AG09319 (cell line): ENCODE results near the gene CCNA1.
A peak's percentile ranks its signal among the peaks of the same experiment; 100 is the strongest.

Experiments
- DNase-seq: peaks from one replicate; pipeline ENCODE4 v3.0.0-alpha.2; 2010; ENCODE audit warnings: low read depth; ENCODE audit errors: extremely low read depth
- TF ChIP-seq, protein P1 (sequence below): IDR thresholded peaks from 2 replicates; pipeline ENCODE4 v1.5.1; 2011; ENCODE audit warnings: low read depth, mild to moderate bottlenecking, inconsistent platforms, low read length, moderate library complexity

The CCNA1 gene

DNA sequence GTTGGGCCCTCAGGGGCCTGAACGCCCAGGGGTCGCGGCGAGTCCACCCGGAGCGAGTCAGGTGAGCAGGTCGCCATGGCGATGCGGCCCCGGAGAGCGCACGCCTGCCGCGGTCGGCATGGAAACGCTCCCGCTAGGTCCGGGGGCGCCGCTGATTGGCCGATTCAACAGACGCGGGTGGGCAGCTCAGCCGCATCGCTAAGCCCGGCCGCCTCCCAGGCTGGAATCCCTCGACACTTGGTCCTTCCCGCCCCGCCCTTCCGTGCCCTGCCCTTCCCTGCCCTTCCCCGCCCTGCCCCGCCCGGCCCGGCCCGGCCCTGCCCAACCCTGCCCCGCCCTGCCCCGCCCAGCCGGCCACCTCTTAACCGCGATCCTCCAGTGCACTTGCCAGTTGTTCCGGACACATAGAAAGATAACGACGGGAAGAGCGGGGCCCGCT is at the start of gene CCNA1:
Gene CCNA1 (plus strand): TSS at position 390 of the 439 bp plus-strand sequence. CDS start 562 bp downstream, outside the sequence.
- DNase-seq = no peak
- TF ChIP-seq, protein P1, sequence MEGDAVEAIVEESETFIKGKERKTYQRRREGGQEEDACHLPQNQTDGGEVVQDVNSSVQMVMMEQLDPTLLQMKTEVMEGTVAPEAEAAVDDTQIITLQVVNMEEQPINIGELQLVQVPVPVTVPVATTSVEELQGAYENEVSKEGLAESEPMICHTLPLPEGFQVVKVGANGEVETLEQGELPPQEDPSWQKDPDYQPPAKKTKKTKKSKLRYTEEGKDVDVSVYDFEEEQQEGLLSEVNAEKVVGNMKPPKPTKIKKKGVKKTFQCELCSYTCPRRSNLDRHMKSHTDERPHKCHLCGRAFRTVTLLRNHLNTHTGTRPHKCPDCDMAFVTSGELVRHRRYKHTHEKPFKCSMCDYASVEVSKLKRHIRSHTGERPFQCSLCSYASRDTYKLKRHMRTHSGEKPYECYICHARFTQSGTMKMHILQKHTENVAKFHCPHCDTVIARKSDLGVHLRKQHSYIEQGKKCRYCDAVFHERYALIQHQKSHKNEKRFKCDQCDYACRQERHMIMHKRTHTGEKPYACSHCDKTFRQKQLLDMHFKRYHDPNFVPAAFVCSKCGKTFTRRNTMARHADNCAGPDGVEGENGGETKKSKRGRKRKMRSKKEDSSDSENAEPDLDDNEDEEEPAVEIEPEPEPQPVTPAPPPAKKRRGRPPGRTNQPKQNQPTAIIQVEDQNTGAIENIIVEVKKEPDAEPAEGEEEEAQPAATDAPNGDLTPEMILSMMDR = no peak

- no peak for DNase-seq
- TF ChIP-seq, protein P1 = no peak
Observed at GRCh38 chr13:36385489-36385888, 46.8 kb upstream of the CCNA1 start.

GRCh38 chr13:36395280-36395679 is 37.0 kb upstream of the CCNA1 start:
- TF ChIP-seq, protein P1 = peak; percentile 66
- peak; percentile 40 for DNase-seq

DNA sequence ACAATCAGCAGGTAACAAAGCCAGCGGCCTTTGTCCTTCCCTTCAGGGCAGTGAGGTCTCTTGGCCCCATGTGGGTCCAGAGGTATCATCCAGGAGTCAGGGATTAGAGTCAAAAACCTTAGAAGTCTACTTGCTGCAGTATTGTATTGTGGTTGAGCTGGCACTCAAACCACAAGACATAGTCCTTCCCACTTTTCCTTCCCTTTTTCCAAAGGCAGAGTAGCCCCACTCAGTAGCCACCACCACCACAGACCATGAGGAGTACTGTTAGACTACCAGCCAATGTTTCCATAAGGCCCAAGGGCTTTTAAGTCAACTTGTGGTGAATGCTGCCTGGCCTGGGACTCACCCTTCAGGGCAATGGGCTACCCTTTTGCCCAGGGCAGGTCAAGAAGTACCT is 27.1 kb upstream of the CCNA1 start:
- TF ChIP-seq, protein P1 = no peak
- no peak for DNase-seq

DNA sequence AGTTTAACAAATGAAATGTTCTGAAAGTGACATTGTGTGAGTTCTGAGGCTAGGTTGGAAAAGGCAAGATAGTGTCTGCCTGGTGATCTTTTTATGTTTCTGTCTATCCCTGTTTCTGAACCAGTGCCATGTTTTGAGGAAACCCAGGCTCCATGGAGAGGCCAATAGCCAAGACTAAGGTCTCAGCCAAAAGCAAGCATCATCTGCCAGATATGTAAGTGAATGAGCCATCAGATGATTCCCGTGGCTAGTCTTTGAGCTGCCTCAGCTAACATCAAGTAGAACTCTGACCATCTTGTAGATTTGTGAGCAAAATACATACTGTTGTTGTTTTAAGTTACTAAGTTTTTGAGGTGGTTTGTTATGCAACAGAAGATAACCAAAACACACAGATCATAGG is 19.6 kb upstream of the CCNA1 start:
- no peak for DNase-seq

DNA sequence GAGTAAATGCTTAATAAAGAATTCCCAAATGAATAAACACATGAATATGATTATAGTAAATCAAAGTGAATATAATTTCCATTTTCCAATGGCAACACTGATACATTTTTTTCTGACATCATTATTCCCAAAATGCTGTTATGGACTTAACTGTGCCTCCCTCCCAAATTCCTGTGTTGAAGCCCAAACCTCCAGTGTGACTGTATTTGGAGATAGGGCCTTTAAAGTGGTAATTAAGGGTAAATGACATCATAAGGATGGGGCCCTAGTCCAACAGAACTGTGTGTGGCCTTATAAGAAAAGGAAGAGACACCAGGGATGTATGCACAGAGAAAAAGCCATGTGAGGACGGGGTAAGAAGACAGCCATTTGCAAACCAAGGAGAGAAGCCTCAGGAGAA is 19.1 kb upstream of the CCNA1 start:
- DNase-seq = no peak
- TF ChIP-seq, protein P1 = no peak

More for the DNA sequence above, 19.6 kb upstream of the CCNA1 start:
- TF ChIP-seq, protein P1 = no peak

GRCh38 chr13:36414461-36414860 is 17.8 kb upstream of the CCNA1 start:
- DNase-seq = no peak
- TF ChIP-seq, protein P1 = no peak
